NT2/D1 (cell line): ENCODE measurements around the gene DOC2B.
"Not testable (repeated sequence)": the region's sequence is repeated elsewhere in the genome, so short reads cannot be mapped to it uniquely, and the experiment has no call there.

ENCODE experiments used
- DNase-seq: peaks from one replicate; pipeline ENCODE4 v3.0.0-alpha.2; 2011; ENCODE audit warnings: low read depth, low spot score
- H3K27me3 ChIP-seq: 2 replicates; pipeline ENCODE4 v1.6.0; 2011; ENCODE audit warnings: mild to moderate bottlenecking; ENCODE audit not compliant: insufficient read length, insufficient read depth
- H3K36me3 ChIP-seq: 2 replicates; pipeline ENCODE4 v1.6.1; 2011; ENCODE audit warnings: mild to moderate bottlenecking, low read length, mixed read lengths; ENCODE audit not compliant: insufficient read depth, insufficient read length
- H3K4me1 ChIP-seq: 2 replicates; pipeline ENCODE4 v1.5.1; 2011; ENCODE audit not compliant: insufficient read depth, insufficient read length
- H3K4me3 ChIP-seq: 2 replicates; pipeline ENCODE4 v1.5.1; 2011; ENCODE audit warnings: low read depth; ENCODE audit not compliant: insufficient read length
- H3K9ac ChIP-seq: 2 replicates; pipeline ENCODE4 v1.6.0; 2011; ENCODE audit warnings: low read depth; ENCODE audit not compliant: insufficient read length
- H3K9me3 ChIP-seq: 2 replicates; pipeline ENCODE4 v1.5.1; 2011; ENCODE audit warnings: mild to moderate bottlenecking, low read length; ENCODE audit not compliant: insufficient read depth
- SUZ12 ChIP-seq: IDR thresholded peaks from 2 replicates; pipeline ENCODE4 v1.6.1; 2011; ENCODE audit not compliant: insufficient read length, insufficient read depth; ENCODE audit errors: extremely low read depth
- YY1 ChIP-seq: IDR thresholded peaks from 2 replicates; pipeline ENCODE4 v1.6.1; 2011; ENCODE audit not compliant: insufficient read length, insufficient read depth
- ZNF274 ChIP-seq: IDR thresholded peaks from 2 replicates; pipeline ENCODE4 v1.6.1; 2011; ENCODE audit warnings: mild to moderate bottlenecking, low read depth, low read length

DOC2B gene

GRCh38 chr17:206941-207560 lies 25.6 kb upstream of the DOC2B start:
- H3K36me3 ChIP-seq = peaks cover 10% of the 10 kb centered on the region
- peaks cover 9% of the 10 kb centered on the region; the same call in 1 of the 2 replicates for H3K9me3 ChIP-seq
- H3K4me1 ChIP-seq = no peaks in the 10 kb centered on the region
- H3K27me3 ChIP-seq = no peaks in the 10 kb centered on the region
- H3K9ac ChIP-seq = no peak overlapping the region
- TF ChIP-seq ZNF274 (no peak), SUZ12 (no peak), YY1 (no peak)
- H3K4me3 ChIP-seq = no peak overlapping the region
- DNase-seq = no peak

GRCh38 chr17:206484-206883 lies 25.0 kb upstream of the DOC2B start:
- not testable (repeated sequence) for H3K9me3 ChIP-seq, DNase-seq, H3K4me1 ChIP-seq, H3K4me3 ChIP-seq, H3K36me3 ChIP-seq, H3K9ac ChIP-seq, H3K27me3 ChIP-seq

- no peak overlapping the region for H3K9ac ChIP-seq
- no peak overlapping the region for H3K4me3 ChIP-seq
- H3K27me3 ChIP-seq = no peaks in the 10 kb centered on the region
- H3K9me3 ChIP-seq = peaks cover 9% of the 10 kb centered on the region; the same call in 1 of the 2 replicates
- DNase-seq = no peak
- TF ChIP-seq SUZ12 (no peak), ZNF274 (no peak), YY1 (no peak)
- peaks cover 3% of the 10 kb centered on the region for H3K36me3 ChIP-seq
- no peaks in the 10 kb centered on the region for H3K4me1 ChIP-seq
Observed at GRCh38 chr17:205817-206216, 24.4 kb upstream of the DOC2B start.

GRCh38 chr17:205148-205669 lies 23.8 kb upstream of the DOC2B start:
- TF ChIP-seq ZNF274 = no peak
- TF ChIP-seq SUZ12 = no peak
- no peak for TF ChIP-seq YY1
- Histone ChIP-seq H3K4me1 (peaks cover 6% of the 10 kb centered on the region), H3K27me3 (no peaks in the 10 kb centered on the region), H3K9ac (no peak overlapping the region), H3K4me3 (no peak overlapping the region), H3K9me3 (peaks cover 9% of the 10 kb centered on the region; the same call in 1 of the 2 replicates), H3K36me3 (no peaks in the 10 kb centered on the region)
- no peak for DNase-seq

- peaks cover 9% of the 10 kb centered on the region; the same call in 1 of the 2 replicates for H3K9me3 ChIP-seq
- H3K4me3 ChIP-seq = no peak overlapping the region
- TF ChIP-seq YY1 = no peak
- TF ChIP-seq SUZ12 = no peak
- no peak for TF ChIP-seq ZNF274
- H3K4me1 ChIP-seq = peaks cover 8% of the 10 kb centered on the region
- no peaks in the 10 kb centered on the region for H3K36me3 ChIP-seq
- no peak for DNase-seq
- no peaks in the 10 kb centered on the region for H3K27me3 ChIP-seq
- no peak overlapping the region for H3K9ac ChIP-seq
Observed at GRCh38 chr17:204427-205147, 23.1 kb upstream of the DOC2B start.

GRCh38 chr17:202501-202951 lies 21.1 kb upstream of the DOC2B start:
- Histone ChIP-seq H3K4me1 (peaks cover 9% of the 10 kb centered on the region), H3K4me3 (no peak overlapping the region), H3K9ac (no peak overlapping the region), H3K36me3 (no peaks in the 10 kb centered on the region), H3K9me3 (peaks cover 9% of the 10 kb centered on the region; the same call in 1 of the 2 replicates), H3K27me3 (no peaks in the 10 kb centered on the region)
- DNase-seq = no peak
- no peak for TF ChIP-seq YY1
- TF ChIP-seq ZNF274 = no peak
- TF ChIP-seq SUZ12 = no peak

GRCh38 chr17:201736-202135 lies 20.3 kb upstream of the DOC2B start:
- H3K36me3 ChIP-seq, H3K27me3 ChIP-seq, H3K9me3 ChIP-seq, H3K4me3 ChIP-seq, DNase-seq, H3K9ac ChIP-seq, H3K4me1 ChIP-seq: not testable (repeated sequence)

- not testable (repeated sequence) for H3K27me3 ChIP-seq, H3K36me3 ChIP-seq, H3K9ac ChIP-seq, DNase-seq, H3K9me3 ChIP-seq, H3K4me3 ChIP-seq
- H3K4me1 ChIP-seq = peaks cover 11% of the 10 kb centered on the region
Observed at GRCh38 chr17:201257-201656, 19.8 kb upstream of the DOC2B start.
